GM18499 (cell line): ENCODE data around the gene OR8D1.

Experiments used
- ATAC-seq: cut with Tn5 transposase; IDR thresholded peaks from one replicate; pipeline ENCODE4 v1.9.1; 2021; ENCODE audit warnings: moderate number of reproducible peaks; ENCODE audit not compliant: insufficient read depth, unreplicated experiment

The OR8D1 gene

GRCh38 chr11:124313849-124314248 lies at the start of gene OR8D1:
TSS of gene OR8D1 (minus strand) at chr11:124313949. CDS start at chr11:124310766, 3,183 bp downstream.
- ATAC-seq: no peak

GRCh38 chr11:124359566-124359965 lies 45.8 kb upstream of the OR8D1 start:
- no peak for ATAC-seq

GRCh38 chr11:124346311-124346955 lies 32.7 kb upstream of the OR8D1 start:
- no peak for ATAC-seq

- no peak for ATAC-seq
Observed at GRCh38 chr11:124344346-124344745, 30.6 kb upstream of the OR8D1 start.

GRCh38 chr11:124340142-124340447 lies 26.3 kb upstream of the OR8D1 start:
- no peak for ATAC-seq

- ATAC-seq: no peak
Observed at GRCh38 chr11:124339396-124340141, 25.8 kb upstream of the OR8D1 start.

- ATAC-seq: no peak
Observed at GRCh38 chr11:124331873-124332272, 18.1 kb upstream of the OR8D1 start.

GRCh38 chr11:124329787-124330478 lies 16.2 kb upstream of the OR8D1 start:
- ATAC-seq: peak; percentile 97

GRCh38 chr11:124327775-124328174 lies 14.0 kb upstream of the OR8D1 start:
- ATAC-seq: no peak

GRCh38 chr11:124322356-124322755 lies 8.6 kb upstream of the OR8D1 start:
- ATAC-seq: no peak

- ATAC-seq: no peak
Observed at GRCh38 chr11:124320097-124320496, 6.3 kb upstream of the OR8D1 start, which contains the start of gene OR8D2. TSS of gene OR8D2 (minus strand) at chr11:124320197. CDS start at chr11:124320197, 0 bp downstream.

- ATAC-seq: no peak
Observed at GRCh38 chr11:124315052-124315451, 1.3 kb upstream of the OR8D1 start.

- no peak for ATAC-seq
Observed at GRCh38 chr11:124313131-124313530, 618 bp downstream of the OR8D1 start.

- no peak for ATAC-seq
Observed at GRCh38 chr11:124311670-124312069, 2.1 kb downstream of the OR8D1 start.

GRCh38 chr11:124311269-124311668 lies 2.5 kb downstream of the OR8D1 start:
- no peak for ATAC-seq

GRCh38 chr11:124310721-124311120 lies 3.0 kb downstream of the OR8D1 start:
- no peak for ATAC-seq

- no peak for ATAC-seq
Observed at GRCh38 chr11:124307093-124307492, 6.7 kb downstream of the OR8D1 start.

- ATAC-seq: no peak
Observed at GRCh38 chr11:124302347-124303125, 11.2 kb downstream of the OR8D1 start.

- ATAC-seq: no peak
Observed at GRCh38 chr11:124301548-124301947, 12.2 kb downstream of the OR8D1 start.

- ATAC-seq: no peak
Observed at GRCh38 chr11:124297921-124298320, 15.8 kb downstream of the OR8D1 start.

GRCh38 chr11:124296016-124296415 lies 17.7 kb downstream of the OR8D1 start:
- no peak for ATAC-seq
